Caco-2 (cell line): ENCODE measurements around the gene LYZL4. TPM values are rescaled to one million over a fixed set of nuclear protein-coding genes. Genes with fewer than 3 reads are reported as not detected.

Experiments
- BruUV-seq: library from RNA; stranded (reverse); fragments of 400-500 nt; replicated peaks from 2 replicates; lab custom pipeline; 2021; lab: Mats Ljungman, UMichigan
- CTCF ChIA-PET: fragments of 300-600 bp; sonication (Branson Sonifier 250); formaldehyde crosslinking; loops from one replicate; lab custom pipeline; 2022; ENCODE audit warnings: antibody characterized with exemption; lab: Charles Lee
- POLR2A ChIA-PET: fragments of 300-600 bp; sonication (Branson Sonifier 250); formaldehyde crosslinking; loops from one replicate; lab custom pipeline; 2022; ENCODE audit warnings: antibody characterized with exemption; lab: Charles Lee
- DNase-seq, 2 experiments: peaks; one replicate each; pipeline versions ENCODE4 v3.0.0 to v3.0.0-alpha.2; 2020 to 2022
- H3K27me3 ChIP-seq: replicated peaks from 2 replicates; pipeline ENCODE4 v1.6.0; 2011; ENCODE audit warnings: low read length; ENCODE audit not compliant: control insufficient read depth, insufficient read depth
- H3K36me3 ChIP-seq: 2 replicates; pipeline ENCODE4 v1.5.1; 2011; ENCODE audit warnings: low read length; ENCODE audit not compliant: control insufficient read depth, insufficient read depth
- H3K4me1 ChIP-seq: fragments of 250-450 bp; sonication (Bioruptor Pico); 2 replicates; pipeline ENCODE4 v1.5.1; 2020; ENCODE audit warnings: mild to moderate bottlenecking
- H3K4me3 ChIP-seq: 2 replicates; pipeline ENCODE4 v1.5.1; 2011; ENCODE audit warnings: low read depth, mild to moderate bottlenecking, control low read depth, low read length
- H3K9me3 ChIP-seq: fragments of 250-450 bp; sonication (Bioruptor Pico); 2 replicates; pipeline ENCODE4 v1.5.1; 2020; ENCODE audit warnings: mild to moderate bottlenecking, moderate library complexity
- H3K27ac Mint-ChIP-seq: one replicate; pipeline ENCODE4 v1.8.0; 2022; ENCODE audit warnings: mixed read lengths; ENCODE audit not compliant: unreplicated experiment
- H3K27me3 Mint-ChIP-seq: one replicate; pipeline ENCODE4 v1.8.0; 2022; ENCODE audit warnings: mixed read lengths; ENCODE audit not compliant: insufficient read depth, unreplicated experiment
- H3K36me3 Mint-ChIP-seq: one replicate; pipeline ENCODE4 v1.8.0; 2022; ENCODE audit warnings: mild to moderate bottlenecking, mixed read lengths; ENCODE audit not compliant: insufficient read depth, unreplicated experiment
- H3K4me1 Mint-ChIP-seq: one replicate; pipeline ENCODE4 v1.8.0; 2022; ENCODE audit warnings: low read depth, mixed read lengths; ENCODE audit not compliant: unreplicated experiment
- H3K4me3 Mint-ChIP-seq: one replicate; pipeline ENCODE4 v1.8.0; 2022; ENCODE audit warnings: mild to moderate bottlenecking, moderate library complexity, mixed read lengths; ENCODE audit not compliant: unreplicated experiment
- H3K9me3 Mint-ChIP-seq: one replicate; pipeline ENCODE4 v1.8.0; 2022; ENCODE audit warnings: mixed read lengths; ENCODE audit not compliant: unreplicated experiment
- CTCF ChIP-seq, 2 experiments: fragments of 200-600 bp in 1 of 2; IDR thresholded peaks; 1 replicate in 1 of 2; 2 replicates in 1 of 2; pipeline versions ENCODE4 v1.5.1 to v1.8.0; 2011 to 2022; ENCODE audit warnings: antibody characterized with exemption in 1 of 2, control low read depth in 1 of 2, inconsistent platforms in 1 of 2, low read depth in 1 of 2, low read length in 1 of 2, mild to moderate bottlenecking in 1 of 2, moderate library complexity in 1 of 2; ENCODE audit not compliant: insufficient read depth in 1 of 2, severe bottlenecking in 1 of 2, unreplicated experiment in 1 of 2
- intact Hi-C: fragments of 100-400 bp; cut with micrococcal nuclease; formaldehyde crosslinking; loops from one replicate; pipeline ENCODE4 v1.10.0; 2022; ENCODE audit not compliant: unreplicated experiment
- total RNA-seq: library from RNA; stranded (reverse); gene quantifications from 2 replicates; pipeline ENCODE4 v1.2.3, GENCODE V29; 2022

The LYZL4 gene
- total RNA-seq, 1 experiment from 2014 or later, result not detected

- no peak for DNase-seq
- Mint-ChIP-seq H3K36me3 (no peaks in the 10 kb centered on the region), H3K9me3 (no peaks in the 10 kb centered on the region), H3K4me3 (no peak overlapping the region), H3K27me3 (peaks cover 7% of the 10 kb centered on the region), H3K4me1 (no peaks in the 10 kb centered on the region), H3K27ac (no peak overlapping the region)
- Histone ChIP-seq H3K9me3 (no peaks in the 10 kb centered on the region), H3K27me3 (no peaks in the 10 kb centered on the region), H3K36me3 (no peaks in the 10 kb centered on the region), H3K4me3 (no peak overlapping the region), H3K4me1 (peaks cover 4% of the 10 kb centered on the region; the same call in 1 of the 2 replicates)
- POLR2A ChIA-PET, result no interaction called here
- CTCF ChIA-PET, result no interaction called here
- intact Hi-C loops, result no loop called here
- BruUV-seq, result no TSS peak
- TF ChIP-seq CTCF (IDR thresholded peaks at IDR 0.05; ENCODE audit: insufficient read depth in 1 of 2, low read depth in 1 of 2, low read length in 1 of 2, severe bottlenecking in 1 of 2, unreplicated experiment in 1 of 2), result no peak
These were observed 59.2 kb downstream of the LYZL4 start for GRCh38 chr3:42351207-42351606.

DNA sequence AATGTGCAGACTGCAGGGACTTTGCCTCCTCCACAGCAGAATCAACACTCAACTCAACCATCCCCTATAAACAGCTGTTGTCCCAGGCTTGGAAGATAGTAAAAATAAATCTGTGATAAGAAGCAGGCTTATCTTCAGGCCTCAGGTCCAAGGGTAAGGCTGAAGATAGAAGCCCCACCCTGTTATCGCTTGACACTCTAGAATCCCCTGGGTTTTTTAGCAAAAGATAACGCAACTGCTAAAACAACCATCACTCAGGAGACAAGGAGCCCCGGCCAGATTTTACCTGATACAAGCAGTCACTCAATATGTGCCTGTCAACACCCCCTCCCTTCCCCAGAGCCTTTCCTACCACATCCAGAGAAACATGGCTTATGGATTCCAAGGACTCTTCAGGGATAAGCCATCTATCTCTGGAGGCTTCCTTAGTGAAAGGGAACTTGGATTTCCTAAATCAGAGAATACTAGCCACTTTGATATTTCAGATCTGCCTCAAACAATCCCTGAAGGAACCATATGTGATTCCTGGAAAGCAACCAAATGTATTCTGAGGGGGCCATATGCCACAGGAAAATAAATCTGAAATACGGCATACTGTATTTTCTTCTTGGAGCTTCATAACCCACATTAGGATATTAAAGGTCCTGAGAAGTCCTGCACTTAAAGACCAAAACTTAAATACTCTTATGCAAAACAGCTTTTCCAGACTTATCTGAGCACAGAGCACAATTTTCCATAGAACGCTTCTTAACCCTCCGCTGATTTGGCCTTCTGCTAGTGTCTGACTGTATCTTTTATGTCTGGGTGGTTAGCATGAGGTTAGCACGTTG is 60.4 kb downstream of the LYZL4 start:
- peaks cover 4% of the 10 kb centered on the region; the same call in 1 of the 2 replicates for H3K4me1 ChIP-seq
- H3K9me3 Mint-ChIP-seq, result no peaks in the 10 kb centered on the region
- no peaks in the 10 kb centered on the region for H3K36me3 Mint-ChIP-seq
- H3K27ac Mint-ChIP-seq, result no peak overlapping the region
- POLR2A ChIA-PET, result no interaction called here
- H3K9me3 ChIP-seq, result no peaks in the 10 kb centered on the region
- H3K4me3 ChIP-seq, result no peak overlapping the region
- no TSS peak for BruUV-seq
- no peaks in the 10 kb centered on the region for H3K27me3 ChIP-seq
- CTCF ChIA-PET, result no interaction called here
- intact Hi-C loops, result no loop called here
- H3K27me3 Mint-ChIP-seq, result peaks cover 8% of the 10 kb centered on the region
- H3K4me1 Mint-ChIP-seq, result no peaks in the 10 kb centered on the region
- no peaks in the 10 kb centered on the region for H3K36me3 ChIP-seq
- TF ChIP-seq CTCF (IDR thresholded peaks at IDR 0.05; ENCODE audit: insufficient read depth in 1 of 2, low read depth in 1 of 2, low read length in 1 of 2, severe bottlenecking in 1 of 2, unreplicated experiment in 1 of 2), result no peak
- no peak for DNase-seq
- H3K4me3 Mint-ChIP-seq, result no peak overlapping the region

- Mint-ChIP-seq H3K36me3 (no peaks in the 10 kb centered on the region), H3K27me3 (peaks cover 10% of the 10 kb centered on the region), H3K4me1 (no peaks in the 10 kb centered on the region), H3K9me3 (peaks cover 7% of the 10 kb centered on the region), H3K27ac (no peak overlapping the region), H3K4me3 (no peak overlapping the region)
- Histone ChIP-seq H3K36me3 (no peaks in the 10 kb centered on the region), H3K27me3 (no peaks in the 10 kb centered on the region), H3K9me3 (no peaks in the 10 kb centered on the region), H3K4me3 (no peak overlapping the region), H3K4me1 (peaks cover 4% of the 10 kb centered on the region; the same call in 1 of the 2 replicates)
- ChIA-PET POLR2A (no interaction called here), CTCF (no interaction called here)
- TF ChIP-seq CTCF (IDR thresholded peaks at IDR 0.05; ENCODE audit: insufficient read depth in 1 of 2, low read depth in 1 of 2, low read length in 1 of 2, severe bottlenecking in 1 of 2, unreplicated experiment in 1 of 2), result no peak
- intact Hi-C loops, result no loop called here
- DNase-seq, result no peak
- BruUV-seq, result no TSS peak
These were observed 62.5 kb downstream of the LYZL4 start for GRCh38 chr3:42347928-42348327.

Other genes starting within 250 kb of the LYZL4 start
- 0.46 TPM in 1 of 2 replicates, not detected in the other for gene CCK, start 144.4 kb downstream of the LYZL4 start, total RNA-seq
- gene VIPR1, start 92.0 kb upstream of the LYZL4 start, total RNA-seq, result 3.7 and 3.8 TPM in 2 replicates
- 33.4 and 36.4 TPM in 2 replicates for gene SEC22C, start 171.4 kb upstream of the LYZL4 start, total RNA-seq
- gene SS18L2, start 180.2 kb upstream of the LYZL4 start, total RNA-seq, result 37.3 and 38.7 TPM in 2 replicates
- 66.6 and 67.9 TPM in 2 replicates for gene NKTR, start 190.1 kb upstream of the LYZL4 start, total RNA-seq
- gene ZBTB47, start 243.1 kb upstream of the LYZL4 start, total RNA-seq, result 4.8 and 5.2 TPM in 2 replicates